Vagina (tissue), 2 donors: ENCODE measurements around the gene ACSF3.
"Not testable (repeated sequence)": the region's sequence is repeated elsewhere in the genome, so short reads cannot be mapped to it uniquely, and the experiment has no call there.

Experiments used
- POLR2A ChIP-seq, 2 donors: fragments of 450-650 bp; IDR thresholded peaks; one replicate each; pipeline ENCODE4 v1.6.1; 2017; ENCODE audit warnings: antibody characterized with exemption in 2 of 2, mild to moderate bottlenecking in 2 of 2, moderate library complexity in 2 of 2
- POLR2AphosphoS5 ChIP-seq, 2 donors: sonication (generic); formaldehyde crosslinking; IDR thresholded peaks; one replicate each; pipeline ENCODE4 v1.9.0; 2017; ENCODE audit warnings: antibody characterized with exemption in 2 of 2, mild to moderate bottlenecking in 2 of 2, low read depth in 1 of 2; ENCODE audit not compliant: insufficient read depth in 1 of 2
- TF ChIP-seq, protein P1 (sequence below), 3 experiments: fragments of 450-650 bp in 2 of 3; fragments of 200-600 bp in 1 of 3; sonication (generic) in 1 of 3; IDR thresholded peaks; one replicate each; pipeline ENCODE4 v1.5.1; 2017 to 2019; ENCODE audit warnings: antibody characterized with exemption in 3 of 3, mild to moderate bottlenecking in 2 of 3, moderate library complexity in 2 of 3

GRCh38 chr16:89186593-89187031 is 93.0 kb downstream of the ACSF3 start:
- TF ChIP-seq POLR2AphosphoS5 (IDR thresholded peaks at IDR 0.05; ENCODE audit: insufficient read depth in 1 of 2, low read depth in 1 of 2); POLR2A (IDR thresholded peaks at IDR 0.05): not testable (repeated sequence)
- TF ChIP-seq, protein P1, sequence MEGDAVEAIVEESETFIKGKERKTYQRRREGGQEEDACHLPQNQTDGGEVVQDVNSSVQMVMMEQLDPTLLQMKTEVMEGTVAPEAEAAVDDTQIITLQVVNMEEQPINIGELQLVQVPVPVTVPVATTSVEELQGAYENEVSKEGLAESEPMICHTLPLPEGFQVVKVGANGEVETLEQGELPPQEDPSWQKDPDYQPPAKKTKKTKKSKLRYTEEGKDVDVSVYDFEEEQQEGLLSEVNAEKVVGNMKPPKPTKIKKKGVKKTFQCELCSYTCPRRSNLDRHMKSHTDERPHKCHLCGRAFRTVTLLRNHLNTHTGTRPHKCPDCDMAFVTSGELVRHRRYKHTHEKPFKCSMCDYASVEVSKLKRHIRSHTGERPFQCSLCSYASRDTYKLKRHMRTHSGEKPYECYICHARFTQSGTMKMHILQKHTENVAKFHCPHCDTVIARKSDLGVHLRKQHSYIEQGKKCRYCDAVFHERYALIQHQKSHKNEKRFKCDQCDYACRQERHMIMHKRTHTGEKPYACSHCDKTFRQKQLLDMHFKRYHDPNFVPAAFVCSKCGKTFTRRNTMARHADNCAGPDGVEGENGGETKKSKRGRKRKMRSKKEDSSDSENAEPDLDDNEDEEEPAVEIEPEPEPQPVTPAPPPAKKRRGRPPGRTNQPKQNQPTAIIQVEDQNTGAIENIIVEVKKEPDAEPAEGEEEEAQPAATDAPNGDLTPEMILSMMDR (IDR thresholded peaks at IDR 0.05): not testable (repeated sequence)
